NCI-H1048 (cell line): ENCODE results near the gene TRIB2.
"Not testable (repeated sequence)": the region's sequence is repeated elsewhere in the genome, so short reads cannot be mapped to it uniquely, and the experiment has no call there.

ENCODE experiments used
- DNase-seq: peaks from one replicate; lab custom pipeline; 2025; lab: John Stamatoyannopoulos, UW

Gene TRIB2

GRCh38 chr2:12716282-12717190 lies at the start of gene TRIB2:
TRIB2 (plus strand) TSS chr2:12716936; CDS start chr2:12718308, 1,372 bp downstream.
- DNase-seq = peak; percentile 52

GRCh38 chr2:12669036-12669435 lies 47.7 kb upstream of the TRIB2 start:
- DNase-seq = no peak

DNA sequence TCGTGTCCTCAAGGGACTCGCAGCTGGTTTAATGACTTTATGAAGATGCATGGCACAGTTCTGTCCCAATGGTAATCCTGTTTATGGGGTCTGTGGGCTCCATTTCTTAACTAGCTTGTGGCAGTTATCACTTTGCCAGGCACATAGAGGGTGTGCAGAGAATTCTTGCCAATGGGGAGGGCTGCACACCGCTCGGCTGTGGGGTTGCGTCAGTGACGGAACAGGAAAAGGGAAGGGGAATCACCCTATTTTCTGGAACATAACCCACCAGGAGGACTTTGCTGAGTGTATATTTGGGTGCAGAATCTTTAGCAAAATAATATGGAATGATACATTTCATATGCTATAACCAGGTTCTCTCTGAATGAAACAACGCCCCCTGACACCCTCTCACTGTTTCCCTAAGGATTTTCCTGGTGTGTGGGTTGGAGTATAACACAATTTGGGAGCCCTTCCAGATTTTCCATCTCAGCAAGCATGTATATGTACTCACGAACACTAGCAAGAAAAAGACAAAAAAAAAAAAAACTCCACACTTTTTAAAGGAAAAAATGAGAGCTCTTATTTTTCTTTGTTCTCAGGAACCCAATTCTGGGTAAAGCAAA lies 43.9 kb upstream of the TRIB2 start:
- no peak for DNase-seq

DNA sequence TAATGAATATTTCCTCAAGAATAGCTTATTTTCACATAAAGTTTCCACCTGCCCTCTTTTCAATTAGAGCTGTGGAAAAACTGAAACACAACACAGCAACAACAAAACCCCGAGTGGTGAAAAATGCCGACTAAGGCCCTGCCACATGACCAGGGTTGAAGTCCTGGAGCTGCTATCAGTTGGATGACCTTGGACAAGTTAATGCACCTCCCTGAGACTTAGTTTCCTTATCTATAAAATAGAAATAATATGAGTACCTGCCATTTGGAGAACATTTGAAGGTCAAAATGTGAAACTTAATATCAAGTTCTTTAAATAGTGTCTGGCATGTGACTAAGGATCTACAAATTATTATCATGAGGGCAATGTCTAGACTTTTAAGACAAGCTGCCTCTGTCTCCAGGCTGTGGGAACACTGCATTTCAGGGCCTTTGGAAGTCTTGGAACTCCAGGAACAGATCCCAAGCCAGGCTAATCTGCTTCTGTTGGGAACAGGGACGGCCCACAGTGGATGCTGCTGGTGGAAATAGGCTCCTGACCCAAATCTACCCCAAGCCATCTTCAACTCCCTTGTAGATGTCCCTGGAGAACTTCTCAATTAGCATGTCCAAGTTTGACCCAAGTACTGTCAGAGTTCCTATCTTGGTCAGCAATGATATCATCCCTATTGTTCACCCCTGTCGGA lies 42.0 kb upstream of the TRIB2 start:
- no peak for DNase-seq

DNA sequence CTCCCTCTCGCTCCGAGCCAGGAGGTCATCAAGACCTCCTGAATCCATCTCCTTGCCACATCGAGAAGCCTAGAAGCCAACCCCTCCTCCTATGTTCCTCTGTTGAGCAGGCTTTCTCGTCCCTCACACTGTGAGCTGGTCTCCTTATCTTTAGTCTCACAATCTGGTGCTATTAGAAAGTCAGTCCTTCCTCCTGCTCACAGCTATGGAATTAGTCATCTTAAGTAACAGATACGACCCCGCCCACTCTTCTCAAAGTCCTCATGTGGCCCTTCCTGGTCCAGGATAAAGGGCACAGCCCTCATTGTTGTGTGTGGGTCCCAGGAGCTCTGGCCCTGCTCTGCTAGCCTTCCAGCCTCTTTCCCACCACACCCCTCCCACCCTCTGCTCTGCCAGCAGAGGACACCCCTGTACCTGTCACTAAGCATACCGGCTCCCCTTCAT lies 41.4 kb upstream of the TRIB2 start:
- DNase-seq = no peak

DNA sequence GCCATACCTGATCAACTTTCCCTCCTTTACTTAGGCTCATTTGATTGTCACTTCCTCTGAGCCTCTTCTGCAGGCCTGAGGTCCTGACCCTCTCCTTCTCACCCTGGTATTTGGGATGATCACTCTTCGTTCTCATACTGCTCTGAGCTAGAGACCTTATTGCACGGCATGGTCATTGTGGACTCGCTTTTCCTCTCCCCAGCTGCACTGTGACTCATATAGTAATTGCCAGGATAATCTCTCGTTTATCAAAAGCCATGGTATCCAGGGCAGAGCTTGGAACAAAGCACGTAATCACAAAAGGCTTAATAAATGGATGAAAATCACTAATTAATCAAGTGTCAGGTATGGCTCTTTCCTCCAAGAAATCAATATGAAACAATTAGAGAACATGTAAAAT lies 40.9 kb upstream of the TRIB2 start:
- no peak for DNase-seq

GRCh38 chr2:12676771-12677170 lies 40.0 kb upstream of the TRIB2 start:
- no peak for DNase-seq

GRCh38 chr2:12678186-12678585 lies 38.5 kb upstream of the TRIB2 start:
- DNase-seq = no peak

GRCh38 chr2:12679550-12680072 lies 37.1 kb upstream of the TRIB2 start:
- no peak for DNase-seq

DNA sequence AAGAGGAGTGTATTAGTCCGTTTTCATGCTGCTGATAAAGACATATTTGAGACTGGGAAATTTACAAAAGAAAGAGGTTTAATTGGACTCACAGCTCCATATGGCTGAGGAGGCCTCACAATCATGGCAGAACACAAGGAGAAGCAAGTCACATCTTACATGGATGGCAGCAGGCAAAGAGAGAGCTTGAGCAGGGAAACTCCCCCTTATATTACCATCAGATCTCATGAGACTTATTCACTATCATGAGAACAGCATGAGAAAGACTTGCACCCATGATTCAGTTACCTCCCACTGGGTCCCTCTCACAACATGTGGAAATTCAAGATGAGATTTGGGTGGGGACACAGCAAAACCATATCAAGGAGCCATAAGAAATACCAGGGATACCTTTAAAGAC lies 36.6 kb upstream of the TRIB2 start:
- not testable (repeated sequence) for DNase-seq

DNA sequence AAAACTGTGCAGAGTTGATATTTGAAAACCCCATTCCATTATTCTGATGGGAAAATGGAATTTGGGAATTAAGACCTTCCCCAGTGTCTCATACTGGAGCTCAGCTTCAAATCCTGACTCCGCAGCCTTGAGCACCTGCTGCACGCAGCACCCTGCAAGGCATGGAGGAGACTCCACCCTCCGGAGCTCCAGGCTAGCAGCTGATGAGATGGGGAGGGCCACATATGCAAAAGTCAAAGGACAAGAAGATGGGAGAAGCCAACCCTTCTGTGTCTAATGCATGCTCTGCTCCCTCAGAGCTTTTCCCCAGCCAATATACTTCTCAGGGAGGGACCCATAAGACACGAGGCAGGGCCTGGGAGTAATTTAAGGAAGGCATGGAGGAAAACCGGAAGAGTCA lies 34.7 kb upstream of the TRIB2 start:
- DNase-seq = no peak

GRCh38 chr2:12683457-12684100 lies 33.2 kb upstream of the TRIB2 start:
- no peak for DNase-seq

GRCh38 chr2:12684471-12684936 lies 32.2 kb upstream of the TRIB2 start:
- DNase-seq = no peak

GRCh38 chr2:12685145-12685544 lies 31.6 kb upstream of the TRIB2 start:
- no peak for DNase-seq

DNA sequence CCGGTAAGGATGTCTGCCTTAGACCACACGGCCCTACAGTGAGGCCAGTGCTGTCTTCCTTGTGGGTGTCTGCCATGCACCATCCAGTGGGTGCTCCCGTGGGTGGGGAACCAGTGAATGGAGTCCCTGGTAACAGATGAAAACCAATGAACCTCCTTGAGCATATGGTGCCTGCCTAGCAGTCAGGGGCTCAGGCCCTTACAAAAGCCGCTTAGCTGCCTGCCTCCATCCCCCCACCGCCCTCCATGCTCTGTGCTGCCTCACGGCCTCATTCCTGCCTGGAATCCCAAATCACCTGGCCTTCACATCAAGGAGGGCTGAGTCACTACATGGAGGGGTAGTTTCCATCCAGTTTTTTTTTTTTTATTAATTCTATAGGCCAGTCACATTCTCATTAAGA lies 30.8 kb upstream of the TRIB2 start:
- DNase-seq = no peak

DNA sequence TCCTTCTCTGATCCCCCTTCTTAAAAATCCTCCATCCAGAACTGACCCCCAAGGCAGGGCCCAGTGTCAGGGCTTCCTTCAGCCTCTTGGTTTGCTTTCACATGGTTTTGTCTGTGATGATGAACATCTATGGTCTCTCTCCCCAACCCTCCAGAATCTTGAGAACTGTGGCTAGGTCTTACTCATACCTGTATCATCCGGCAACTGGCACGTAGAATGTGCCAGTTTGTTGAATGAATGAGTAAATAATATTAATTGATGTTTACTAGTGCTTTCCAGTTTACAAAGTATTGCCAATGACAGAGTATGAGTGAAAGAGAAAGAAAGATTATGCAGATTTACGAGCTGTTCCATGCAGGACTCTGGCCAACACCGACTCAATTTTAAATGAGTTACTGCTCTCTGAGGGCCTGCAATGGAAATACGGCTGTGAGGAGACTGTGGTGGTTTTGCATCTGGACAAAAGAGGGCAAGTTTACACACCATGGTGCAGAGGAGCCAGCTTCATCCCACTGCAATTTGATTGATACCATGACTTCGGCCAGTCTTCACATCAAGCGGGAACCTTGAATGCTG lies 29.9 kb upstream of the TRIB2 start:
- DNase-seq = no peak

DNA sequence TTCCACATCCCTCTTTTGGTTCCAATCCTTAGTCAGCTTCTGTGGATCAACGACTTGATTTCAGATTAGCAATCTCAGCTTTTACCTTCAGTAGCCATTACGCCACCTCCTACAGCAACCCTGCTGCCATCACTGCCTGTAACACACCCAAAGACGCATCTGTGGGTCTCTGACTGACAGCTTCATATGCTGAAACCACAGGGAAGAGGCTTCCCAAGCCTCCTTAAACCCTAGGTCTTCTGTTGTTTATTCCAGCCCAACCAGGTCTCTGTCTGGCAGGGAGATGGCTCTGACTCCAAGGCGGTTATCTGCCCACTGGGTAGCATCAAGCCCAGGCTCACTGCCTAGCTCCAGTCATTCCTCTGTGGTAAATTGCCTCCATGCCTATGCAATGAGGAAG lies 28.6 kb upstream of the TRIB2 start:
- no peak for DNase-seq

DNA sequence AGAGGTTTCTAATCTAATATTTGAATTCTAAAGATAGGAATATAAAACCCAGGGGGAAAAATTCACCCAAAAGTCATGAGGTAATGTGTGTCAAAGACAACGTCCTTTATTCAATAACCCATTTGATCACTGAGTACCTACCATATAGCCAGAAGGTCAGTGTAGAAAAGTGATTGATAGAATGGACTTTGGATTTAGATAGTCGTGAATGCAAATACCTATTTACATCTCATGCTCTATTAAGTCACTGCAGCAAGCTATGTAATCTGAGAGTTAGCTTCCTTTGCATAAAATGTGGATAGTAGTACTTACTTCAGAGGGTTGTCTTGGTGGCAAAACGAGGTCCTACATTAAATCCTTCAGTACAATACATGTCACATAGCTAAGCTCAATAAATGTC lies 27.8 kb upstream of the TRIB2 start:
- DNase-seq = no peak

DNA sequence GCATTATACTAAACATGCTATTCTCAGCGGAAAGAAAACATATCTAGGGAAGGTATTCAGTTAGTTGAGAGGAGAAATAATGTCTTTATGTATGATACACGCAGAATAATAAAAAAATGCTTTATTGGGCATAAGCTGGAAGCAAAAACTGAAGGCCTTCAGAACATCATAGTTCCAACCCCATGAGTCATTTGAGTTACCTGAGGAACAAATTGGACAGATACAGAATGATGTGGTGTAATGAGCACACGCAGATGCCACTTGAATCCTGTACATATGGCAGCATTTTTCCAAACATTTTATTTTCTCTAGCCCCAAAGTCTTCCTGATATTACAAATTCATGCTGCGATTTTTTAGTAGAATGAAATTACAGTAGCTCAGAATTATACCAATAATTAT lies 23.2 kb upstream of the TRIB2 start:
- no peak for DNase-seq

DNA sequence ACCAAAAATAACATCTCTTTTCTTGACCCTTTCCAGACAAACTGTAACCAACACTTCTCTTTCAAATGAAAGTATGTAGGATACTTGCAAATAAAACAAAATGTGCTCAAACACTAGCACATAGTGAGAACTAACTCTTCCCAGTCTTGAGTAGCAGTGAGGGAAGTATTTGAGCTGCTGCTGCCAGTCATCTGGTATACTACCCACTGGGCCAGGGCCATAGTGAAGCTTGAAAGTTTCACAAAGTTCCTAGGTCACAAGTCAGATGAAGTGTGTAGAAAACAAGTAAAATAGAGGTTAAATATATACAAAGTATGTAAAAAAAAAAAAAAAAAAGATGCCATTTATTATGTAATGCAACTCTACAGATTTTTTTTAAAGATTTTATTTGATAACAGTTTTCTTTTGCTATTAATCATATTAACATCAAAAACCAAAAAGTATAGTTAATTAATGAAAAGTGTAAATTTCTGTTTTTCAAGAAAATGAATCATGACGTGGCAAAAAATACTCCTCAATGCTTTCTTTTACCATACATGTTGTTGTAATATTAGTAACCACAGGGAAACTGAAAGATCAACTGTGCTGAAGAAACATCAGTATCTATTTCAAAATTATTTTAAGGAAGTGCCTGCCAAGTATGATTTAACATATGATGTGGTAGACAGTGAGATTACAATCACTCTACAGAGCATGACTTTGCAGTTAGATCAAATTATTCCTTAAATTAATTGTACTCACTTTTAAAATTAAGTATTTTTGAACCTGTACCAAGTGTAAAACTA lies 21.6 kb upstream of the TRIB2 start:
- no peak for DNase-seq

DNA sequence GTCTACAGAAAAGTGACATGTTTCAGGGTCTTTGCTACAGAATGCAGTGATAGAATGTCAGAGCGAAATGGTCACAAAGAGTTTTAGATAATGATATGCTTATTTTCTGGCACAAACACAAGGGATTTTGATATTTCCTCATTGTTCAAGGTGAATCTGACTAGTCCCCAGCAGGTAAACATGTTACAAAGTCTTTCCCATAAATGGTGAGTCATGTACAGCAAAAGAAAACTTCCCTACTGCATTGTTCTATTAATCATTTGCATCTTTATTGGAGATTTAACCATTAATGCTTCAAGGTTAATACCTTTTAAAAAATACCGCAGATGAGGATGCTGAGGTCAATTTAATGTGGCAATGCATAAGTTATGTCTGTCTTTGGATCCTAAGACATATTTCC lies 19.1 kb upstream of the TRIB2 start:
- no peak for DNase-seq
